ENCODE results near the gene LAMTOR3.

GRCh38 chr4:99834569-99834968, 59.7 kb downstream of the LAMTOR3 start:
- TF ChIP-seq CTCF (conservative IDR thresholded peaks at IDR 0.05; ENCODE audit: low read length) (no peak), EZH2phosphoT487 (IDR thresholded peaks at IDR 0.05; ENCODE audit: borderline replicate concordance) (no peak)
